AG04450 (cell line): Measurements from ENCODE around the gene ZFP69. TPM values are rescaled to one million over a fixed set of nuclear protein-coding genes. Genes with fewer than 3 reads are reported as not detected.

Experiments used
- CTCF ChIA-PET: fragments of 300-600, 350-600 bp; formaldehyde crosslinking; extraction: SDS; loops from one replicate; lab custom pipeline; 2022; ENCODE audit warnings: antibody characterized with exemption, inconsistent platforms; lab: Charles Lee
- POLR2A ChIA-PET: fragments of 350-600 bp; formaldehyde crosslinking; extraction: SDS; loops from one replicate; lab custom pipeline; 2021; ENCODE audit warnings: antibody characterized with exemption, inconsistent platforms; lab: Yijun Ruan, JAX
- DNase-seq: peaks from one replicate; pipeline ENCODE4 v3.0.0-alpha.2; 2011; ENCODE audit warnings: low read depth, low spot score
- H3K27ac ChIP-seq: one replicate; pipeline ENCODE4 v1.5.1; 2012; ENCODE audit warnings: low read depth, low read length, control low read depth
- H3K27me3 ChIP-seq: one replicate; pipeline ENCODE4 v1.6.0; 2012; ENCODE audit warnings: low read length; ENCODE audit not compliant: control insufficient read depth, insufficient read depth
- H3K4me3 ChIP-seq: 2 replicates; pipeline ENCODE4 v1.5.1; 2011; ENCODE audit warnings: mild to moderate bottlenecking, low read depth, low read length, control low read depth
- H3K9me3 ChIP-seq: 2 replicates; pipeline ENCODE4 v1.5.1; 2012; ENCODE audit warnings: low read length; ENCODE audit not compliant: control insufficient read depth, insufficient read depth
- polyA plus RNA-seq: library from polyadenylated mRNA; depleted of rRNA; stranded (reverse); fragments of >200 nt; gene quantifications from 2 replicates; pipeline ENCODE4 v1.2.3, GENCODE V29; 2011
- TF ChIP-seq, protein P1 (sequence below): IDR thresholded peaks from 2 replicates; pipeline ENCODE4 v1.5.1; 2011; ENCODE audit warnings: low read depth, low read length, control low read depth, inconsistent platforms

Gene ZFP69
- polyA plus RNA-seq, 1 experiment, result 3.1 TPM

DNA sequence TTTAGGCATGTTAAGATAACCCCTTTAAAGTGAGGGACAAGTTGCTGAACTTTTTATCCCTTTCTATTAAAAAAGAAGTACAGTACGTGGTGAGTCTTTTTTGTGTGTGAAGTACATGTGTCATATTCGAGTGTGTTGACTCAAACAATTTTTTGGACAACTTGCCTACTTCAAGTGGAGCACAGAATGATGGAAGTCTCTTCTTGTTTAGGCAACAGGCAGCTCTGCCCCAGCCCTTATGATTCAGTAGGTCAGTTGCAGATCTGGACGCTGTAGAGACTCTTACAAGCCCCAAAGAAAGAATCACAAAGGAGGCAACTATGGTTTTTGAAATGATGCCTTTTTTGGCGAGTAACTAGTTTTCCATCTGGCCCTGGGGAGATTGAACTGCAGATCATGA is 41.2 kb upstream of the ZFP69 start:
- ChIA-PET POLR2A (no interaction called here), CTCF (interaction anchor here (0.6 to 1.0 kb wide), 2 partner anchors 284 to 292 kb away, joined by 3 to 5 read pairs; no protein-coding TSS in a partner anchor)
- Histone ChIP-seq H3K27ac (no peak overlapping the region), H3K9me3 (no peaks in the 10 kb centered on the region), H3K4me3 (no peak overlapping the region), H3K27me3 (no peaks in the 10 kb centered on the region)
- no peak for DNase-seq
- TF ChIP-seq, protein P1, sequence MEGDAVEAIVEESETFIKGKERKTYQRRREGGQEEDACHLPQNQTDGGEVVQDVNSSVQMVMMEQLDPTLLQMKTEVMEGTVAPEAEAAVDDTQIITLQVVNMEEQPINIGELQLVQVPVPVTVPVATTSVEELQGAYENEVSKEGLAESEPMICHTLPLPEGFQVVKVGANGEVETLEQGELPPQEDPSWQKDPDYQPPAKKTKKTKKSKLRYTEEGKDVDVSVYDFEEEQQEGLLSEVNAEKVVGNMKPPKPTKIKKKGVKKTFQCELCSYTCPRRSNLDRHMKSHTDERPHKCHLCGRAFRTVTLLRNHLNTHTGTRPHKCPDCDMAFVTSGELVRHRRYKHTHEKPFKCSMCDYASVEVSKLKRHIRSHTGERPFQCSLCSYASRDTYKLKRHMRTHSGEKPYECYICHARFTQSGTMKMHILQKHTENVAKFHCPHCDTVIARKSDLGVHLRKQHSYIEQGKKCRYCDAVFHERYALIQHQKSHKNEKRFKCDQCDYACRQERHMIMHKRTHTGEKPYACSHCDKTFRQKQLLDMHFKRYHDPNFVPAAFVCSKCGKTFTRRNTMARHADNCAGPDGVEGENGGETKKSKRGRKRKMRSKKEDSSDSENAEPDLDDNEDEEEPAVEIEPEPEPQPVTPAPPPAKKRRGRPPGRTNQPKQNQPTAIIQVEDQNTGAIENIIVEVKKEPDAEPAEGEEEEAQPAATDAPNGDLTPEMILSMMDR, result no peak

DNA sequence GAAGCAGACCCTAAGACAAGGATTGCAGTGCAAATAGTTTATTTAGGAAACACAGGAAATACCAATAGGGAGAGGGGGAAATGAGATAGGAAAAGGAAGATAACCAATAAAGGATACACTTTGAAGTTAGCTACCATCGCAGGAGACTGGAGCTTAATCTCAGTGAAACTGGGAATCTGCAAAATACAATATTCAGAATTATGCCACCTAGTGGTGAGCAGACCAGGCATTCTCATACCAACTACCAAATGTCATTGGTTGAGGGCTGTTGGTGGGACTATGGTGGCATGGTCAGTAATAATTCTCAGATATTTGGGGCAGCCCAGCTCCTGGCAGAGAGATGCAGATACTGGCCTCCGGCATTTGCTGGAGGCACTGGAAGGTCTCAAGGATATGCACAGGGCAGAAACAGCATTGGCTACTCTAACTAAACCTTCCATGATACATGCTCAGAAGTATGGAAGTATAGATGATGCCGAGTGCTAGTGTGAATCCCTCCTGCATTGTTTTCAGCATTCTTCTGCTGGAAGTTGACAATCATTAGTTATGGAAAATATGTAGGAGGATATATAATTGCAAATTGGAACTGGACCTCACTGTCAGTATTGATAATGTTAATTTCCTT is 38.6 kb upstream of the ZFP69 start:
- no peaks in the 10 kb centered on the region for H3K27me3 ChIP-seq
- H3K9me3 ChIP-seq, result no peaks in the 10 kb centered on the region
- DNase-seq, result no peak
- no peak overlapping the region for H3K4me3 ChIP-seq
- TF ChIP-seq, protein P1, result peak; percentile 56
- H3K27ac ChIP-seq, result no peak overlapping the region
- ChIA-PET POLR2A (interaction anchor here (0.6 kb wide), 1 partner anchor 12 kb away, joined by 3 read pairs; the partner anchor contains the start of gene ZFP69B), CTCF (interaction anchor here (0.6 to 4.4 kb wide), 21 partner anchors 9 to 855 kb away, joined by 3 to 32 read pairs (median 3); no protein-coding TSS in a partner anchor)

DNA sequence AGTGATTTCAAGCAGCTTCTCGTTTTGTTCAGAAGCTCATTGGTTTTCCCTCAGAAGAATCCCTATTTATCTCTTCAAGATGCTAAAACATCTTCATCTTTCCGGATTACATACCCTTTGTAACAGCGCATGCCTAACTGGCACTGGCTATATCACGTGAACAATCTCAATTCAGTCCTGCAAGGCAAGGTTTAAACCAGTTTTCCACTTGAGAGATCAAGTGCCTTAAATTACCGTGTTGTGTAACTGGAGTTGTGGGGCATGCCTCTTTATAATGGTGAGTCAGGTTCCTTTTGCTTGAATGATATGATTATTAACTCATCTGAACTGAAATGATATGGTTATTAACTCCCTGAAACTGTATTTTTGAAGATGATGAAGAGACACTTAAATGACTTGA is 37.8 kb upstream of the ZFP69 start:
- no peak for DNase-seq
- TF ChIP-seq, protein P1, result no peak
- Histone ChIP-seq H3K27ac (no peak overlapping the region), H3K27me3 (no peaks in the 10 kb centered on the region), H3K4me3 (no peak overlapping the region), H3K9me3 (no peaks in the 10 kb centered on the region)
- POLR2A ChIA-PET, result no interaction called here
- CTCF ChIA-PET, result interaction anchor here (0.9 to 4.4 kb wide), 6 partner anchors 14 to 295 kb away, joined by 3 to 32 read pairs (median 8); no protein-coding TSS in a partner anchor

GRCh38 chr1:40449684-40450494 is 27.2 kb upstream of the ZFP69 start, which contains the start of gene ZFP69B:
TSS of gene ZFP69B (plus strand) at chr1:40450476. CDS start at chr1:40450962, 486 bp downstream.
- H3K9me3 ChIP-seq, result peaks cover 29% of the 10 kb centered on the region
- H3K27ac ChIP-seq, result peak within 1 kb of the TSS; percentile 92
- DNase-seq, result peak; percentile 76
- peak within 1 kb of the TSS; percentile 80 for H3K4me3 ChIP-seq
- no peaks in the 10 kb centered on the region for H3K27me3 ChIP-seq
- POLR2A ChIA-PET, result interaction anchor here (0.5 to 1.6 kb wide), 7 partner anchors 10 to 896 kb away, joined by 3 to 12 read pairs (median 4); partner anchors contain the start of genes EXO5, ZFP69 and ZNF684
- CTCF ChIA-PET, result interaction anchor here (1.0 to 1.2 kb wide), 2 partner anchors 10 to 306 kb away, joined by 6 to 8 read pairs; no protein-coding TSS in a partner anchor
- TF ChIP-seq, protein P1, result no peak
